GM04503 (cell line): ENCODE results near the gene FGFR4.

ENCODE experiments used
- DNase-seq: peaks from one replicate; pipeline ENCODE4 v3.0.0-alpha.2; 2012; ENCODE audit warnings: low read depth

The FGFR4 gene

GRCh38 chr5:177132136-177133095 is 45.7 kb downstream of the FGFR4 start:
- no peak for DNase-seq

- no peak for DNase-seq
Observed at GRCh38 chr5:177133096-177133852, 46.6 kb downstream of the FGFR4 start, which contains the start of gene NSD1. NSD1 (plus strand) TSS chr5:177133773; CDS start chr5:177135104, 1,331 bp downstream.

- no peak for DNase-seq
Observed at GRCh38 chr5:177133853-177134696, 47.4 kb downstream of the FGFR4 start.

GRCh38 chr5:177134697-177135225 is 48.0 kb downstream of the FGFR4 start:
- DNase-seq, result no peak

- no peak for DNase-seq
Observed at GRCh38 chr5:177140312-177140711, 53.6 kb downstream of the FGFR4 start.

GRCh38 chr5:177141496-177141895 is 54.8 kb downstream of the FGFR4 start:
- no peak for DNase-seq

- no peak for DNase-seq
Observed at GRCh38 chr5:177142098-177142611, 55.4 kb downstream of the FGFR4 start.

GRCh38 chr5:177142778-177143177 is 56.1 kb downstream of the FGFR4 start:
- no peak for DNase-seq

GRCh38 chr5:177146891-177147638 is 60.4 kb downstream of the FGFR4 start:
- no peak for DNase-seq
